GM12878 (cell line): ENCODE results near the gene MYO1D. TPM values are rescaled to one million over a fixed set of nuclear protein-coding genes. Genes with fewer than 3 reads are reported as not detected.

ENCODE experiments used
- BACH1 ChIP-seq: fragments of 450-650 bp; IDR thresholded peaks from 2 replicates; pipeline ENCODE4 v1.6.1; 2017; ENCODE audit warnings: mild to moderate bottlenecking, borderline replicate concordance
- CREM ChIP-seq: IDR thresholded peaks from 2 replicates; pipeline ENCODE4 v1.6.1; 2014; ENCODE audit warnings: antibody characterized with exemption, low read depth
- FOXM1 ChIP-seq: IDR thresholded peaks from 2 replicates; pipeline ENCODE4 v1.6.1; 2012; ENCODE audit warnings: low read depth, mild to moderate bottlenecking, inconsistent platforms, low read length, moderate library complexity
- GABPA ChIP-seq: IDR thresholded peaks from 2 replicates; pipeline ENCODE4 v1.6.1; 2014; ENCODE audit warnings: antibody characterized with exemption, low read depth, mild to moderate bottlenecking, inconsistent platforms
- IRF4 ChIP-seq: IDR thresholded peaks from 2 replicates; pipeline ENCODE4 v1.6.1; 2011; ENCODE audit warnings: low read depth, low read length
- KAT2A ChIP-seq: conservative IDR thresholded peaks from 2 replicates; pipeline ENCODE4 v1.6.1; 2011; ENCODE audit warnings: low read depth, low read length; ENCODE audit not compliant: control insufficient read depth
- NFXL1 ChIP-seq: fragments of 450-650 bp; IDR thresholded peaks from 2 replicates; pipeline ENCODE4 v1.6.1; 2017; ENCODE audit warnings: antibody characterized with exemption, mild to moderate bottlenecking, borderline replicate concordance
- NFYA ChIP-seq: IDR thresholded peaks from 2 replicates; pipeline ENCODE4 v1.6.1; 2011; ENCODE audit warnings: low read depth, mild to moderate bottlenecking, low read length, improper control_type of control experiment, borderline replicate concordance
- NR2F1 ChIP-seq: fragments of 450-650 bp; conservative IDR thresholded peaks from 2 replicates; pipeline ENCODE4 v1.6.1; 2017; ENCODE audit warnings: mild to moderate bottlenecking
- RAD51 ChIP-seq: fragments of 450-650 bp; IDR thresholded peaks from 2 replicates; pipeline ENCODE4 v1.6.1; 2016; ENCODE audit warnings: moderate library complexity, mild to moderate bottlenecking, inconsistent platforms
- RBBP5 ChIP-seq: fragments of 200-600 bp; sonication (generic); conservative IDR thresholded peaks from 2 replicates; pipeline ENCODE4 v1.6.1; 2016
- RUNX3 ChIP-seq: IDR thresholded peaks from 2 replicates; pipeline ENCODE4 v1.6.1; 2012; ENCODE audit warnings: low read length, inconsistent platforms
- SMC3 ChIP-seq: IDR thresholded peaks from 2 replicates; pipeline ENCODE4 v1.6.1; 2011; ENCODE audit warnings: low read length, improper control_type of control experiment, borderline replicate concordance
- SREBF1 ChIP-seq: IDR thresholded peaks from 2 replicates; pipeline ENCODE4 v1.6.1; 2012; ENCODE audit warnings: mild to moderate bottlenecking, low read length
- YY1 ChIP-seq: IDR thresholded peaks from 2 replicates; pipeline ENCODE4 v1.6.1; 2011; ENCODE audit warnings: low read depth, mild to moderate bottlenecking, low read length
- ZNF274 ChIP-seq: IDR thresholded peaks from one replicate; pipeline ENCODE4 v1.8.0; 2011; ENCODE audit not compliant: insufficient read length, insufficient read depth
- polyA plus RNA-seq, 11 experiments: library from polyadenylated mRNA; depleted of rRNA in 4 of 11; unstranded in 6 of 11; stranded (reverse) in 5 of 11; fragments of >200 nt; fragmentation: Nextera tagmentation in 4 of 11; fragmentation: Illumina TruSeq in 1 of 11; extraction: Ambion mirVana in 4 of 11; extraction: Trizol in 1 of 11; gene quantifications; 1 replicate in 1 of 11; 2 replicates in 10 of 11; pipeline versions ENCODE4 v1.2.1 to v1.2.3, GENCODE V29; 2011 to 2016; ENCODE audit warnings: inconsistent platforms in 2 of 11, missing spikeins in 2 of 11, low read depth in 1 of 11
- total RNA-seq, 4 experiments: library from RNA; depleted of rRNA in 3 of 4; stranded (reverse); fragments of >200 nt in 3 of 4; fragmentation: Illumina TruSeq in 1 of 4; extraction: Trizol in 1 of 4; gene quantifications; 2 replicates each; pipeline versions ENCODE4 v1.2.1 to v1.2.3, GENCODE V29; 2013 to 2021
- TF ChIP-seq, protein P1 (sequence below): fragments of 450-650 bp; IDR thresholded peaks from 2 replicates; pipeline ENCODE4 v1.6.1; 2016; ENCODE audit warnings: mild to moderate bottlenecking
- TF ChIP-seq, protein P2 (sequence below): fragments of 450-650 bp; IDR thresholded peaks from 2 replicates; pipeline ENCODE4 v1.6.1; 2017; ENCODE audit warnings: antibody characterized with exemption, mild to moderate bottlenecking, moderate library complexity
- TF ChIP-seq, protein P3 (sequence below): IDR thresholded peaks from 2 replicates; pipeline ENCODE4 v1.6.1; 2011; ENCODE audit warnings: mild to moderate bottlenecking, low read depth, low read length, moderate library complexity; ENCODE audit not compliant: insufficient replicate concordance
- TF ChIP-seq, protein P4 (sequence below): fragments of 450-650 bp; IDR thresholded peaks from 2 replicates; pipeline ENCODE4 v1.6.1; 2017; ENCODE audit warnings: mild to moderate bottlenecking, low read depth, inconsistent platforms; ENCODE audit not compliant: poor library complexity, severe bottlenecking

The MYO1D gene
- total and polyA plus RNA-seq, 10 of the 15 experiments (the other 5 are each of a cell fraction or from before 2014, with no cell fraction given) = 1.8 to 37.7 (median 25.4) TPM

DNA sequence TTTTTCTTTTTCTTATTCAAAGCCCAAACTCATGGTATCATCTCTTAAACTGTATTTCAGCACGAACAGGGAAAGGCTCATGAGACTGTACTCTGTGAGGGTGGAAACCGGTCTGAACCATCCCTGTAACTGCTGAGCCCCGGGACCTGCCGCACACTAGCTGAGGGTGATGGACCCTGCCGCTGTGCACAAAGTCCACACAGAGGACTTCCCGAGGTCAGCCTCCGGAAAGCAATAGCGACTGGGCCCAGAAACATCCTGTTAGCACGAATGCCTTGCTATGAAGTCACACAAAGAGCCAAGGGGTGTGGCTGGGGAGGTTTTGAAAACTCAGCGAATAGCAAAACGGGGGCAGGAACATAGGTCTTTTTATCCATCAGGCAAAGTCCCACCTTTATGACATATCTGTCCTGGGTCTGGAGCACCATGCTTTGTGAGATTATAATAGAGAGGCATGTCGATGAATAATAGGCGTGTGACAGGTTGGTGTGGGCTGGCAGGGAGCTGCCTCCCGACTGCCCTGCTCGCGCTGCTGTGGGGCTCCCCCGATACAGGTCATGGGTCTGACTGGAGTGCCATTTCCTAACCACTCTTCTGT lies 356.7 kb downstream of the MYO1D start (continued):
- TF ChIP-seq SREBF1 (no peak), BACH1 (no peak; the same call in 1 of the 2 replicates), ZNF274 (no peak), GABPA (peak; percentile 50; the same call in 1 of the 2 replicates), RUNX3 (peak; percentile 34; the same call in 1 of the 2 replicates), NFXL1 (no peak), NFYA (no peak), NR2F1 (no peak), KAT2A (no peak), IRF4 (no peak), FOXM1 (0 out of 2 replicates have a peak, but pooled peaks have one; percentile 13), RAD51 (no peak), SMC3 (no peak), YY1 (no peak), RBBP5 (no peak), CREM (no peak; the same call in none of the 2 replicates)
- TF ChIP-seq, protein P1, sequence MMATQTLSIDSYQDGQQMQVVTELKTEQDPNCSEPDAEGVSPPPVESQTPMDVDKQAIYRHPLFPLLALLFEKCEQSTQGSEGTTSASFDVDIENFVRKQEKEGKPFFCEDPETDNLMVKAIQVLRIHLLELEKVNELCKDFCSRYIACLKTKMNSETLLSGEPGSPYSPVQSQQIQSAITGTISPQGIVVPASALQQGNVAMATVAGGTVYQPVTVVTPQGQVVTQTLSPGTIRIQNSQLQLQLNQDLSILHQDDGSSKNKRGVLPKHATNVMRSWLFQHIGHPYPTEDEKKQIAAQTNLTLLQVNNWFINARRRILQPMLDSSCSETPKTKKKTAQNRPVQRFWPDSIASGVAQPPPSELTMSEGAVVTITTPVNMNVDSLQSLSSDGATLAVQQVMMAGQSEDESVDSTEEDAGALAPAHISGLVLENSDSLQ = peak; percentile 35; the same call in 1 of the 2 replicates
- TF ChIP-seq, protein P2, sequence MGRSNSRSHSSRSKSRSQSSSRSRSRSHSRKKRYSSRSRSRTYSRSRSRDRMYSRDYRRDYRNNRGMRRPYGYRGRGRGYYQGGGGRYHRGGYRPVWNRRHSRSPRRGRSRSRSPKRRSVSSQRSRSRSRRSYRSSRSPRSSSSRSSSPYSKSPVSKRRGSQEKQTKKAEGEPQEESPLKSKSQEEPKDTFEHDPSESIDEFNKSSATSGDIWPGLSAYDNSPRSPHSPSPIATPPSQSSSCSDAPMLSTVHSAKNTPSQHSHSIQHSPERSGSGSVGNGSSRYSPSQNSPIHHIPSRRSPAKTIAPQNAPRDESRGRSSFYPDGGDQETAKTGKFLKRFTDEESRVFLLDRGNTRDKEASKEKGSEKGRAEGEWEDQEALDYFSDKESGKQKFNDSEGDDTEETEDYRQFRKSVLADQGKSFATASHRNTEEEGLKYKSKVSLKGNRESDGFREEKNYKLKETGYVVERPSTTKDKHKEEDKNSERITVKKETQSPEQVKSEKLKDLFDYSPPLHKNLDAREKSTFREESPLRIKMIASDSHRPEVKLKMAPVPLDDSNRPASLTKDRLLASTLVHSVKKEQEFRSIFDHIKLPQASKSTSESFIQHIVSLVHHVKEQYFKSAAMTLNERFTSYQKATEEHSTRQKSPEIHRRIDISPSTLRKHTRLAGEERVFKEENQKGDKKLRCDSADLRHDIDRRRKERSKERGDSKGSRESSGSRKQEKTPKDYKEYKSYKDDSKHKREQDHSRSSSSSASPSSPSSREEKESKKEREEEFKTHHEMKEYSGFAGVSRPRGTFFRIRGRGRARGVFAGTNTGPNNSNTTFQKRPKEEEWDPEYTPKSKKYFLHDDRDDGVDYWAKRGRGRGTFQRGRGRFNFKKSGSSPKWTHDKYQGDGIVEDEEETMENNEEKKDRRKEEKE = no peak
- TF ChIP-seq, protein P3, sequence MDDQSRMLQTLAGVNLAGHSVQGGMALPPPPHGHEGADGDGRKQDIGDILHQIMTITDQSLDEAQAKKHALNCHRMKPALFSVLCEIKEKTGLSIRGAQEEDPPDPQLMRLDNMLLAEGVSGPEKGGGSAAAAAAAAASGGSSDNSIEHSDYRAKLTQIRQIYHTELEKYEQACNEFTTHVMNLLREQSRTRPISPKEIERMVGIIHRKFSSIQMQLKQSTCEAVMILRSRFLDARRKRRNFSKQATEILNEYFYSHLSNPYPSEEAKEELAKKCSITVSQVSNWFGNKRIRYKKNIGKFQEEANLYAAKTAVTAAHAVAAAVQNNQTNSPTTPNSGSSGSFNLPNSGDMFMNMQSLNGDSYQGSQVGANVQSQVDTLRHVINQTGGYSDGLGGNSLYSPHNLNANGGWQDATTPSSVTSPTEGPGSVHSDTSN = no peak
- TF ChIP-seq, protein P4, sequence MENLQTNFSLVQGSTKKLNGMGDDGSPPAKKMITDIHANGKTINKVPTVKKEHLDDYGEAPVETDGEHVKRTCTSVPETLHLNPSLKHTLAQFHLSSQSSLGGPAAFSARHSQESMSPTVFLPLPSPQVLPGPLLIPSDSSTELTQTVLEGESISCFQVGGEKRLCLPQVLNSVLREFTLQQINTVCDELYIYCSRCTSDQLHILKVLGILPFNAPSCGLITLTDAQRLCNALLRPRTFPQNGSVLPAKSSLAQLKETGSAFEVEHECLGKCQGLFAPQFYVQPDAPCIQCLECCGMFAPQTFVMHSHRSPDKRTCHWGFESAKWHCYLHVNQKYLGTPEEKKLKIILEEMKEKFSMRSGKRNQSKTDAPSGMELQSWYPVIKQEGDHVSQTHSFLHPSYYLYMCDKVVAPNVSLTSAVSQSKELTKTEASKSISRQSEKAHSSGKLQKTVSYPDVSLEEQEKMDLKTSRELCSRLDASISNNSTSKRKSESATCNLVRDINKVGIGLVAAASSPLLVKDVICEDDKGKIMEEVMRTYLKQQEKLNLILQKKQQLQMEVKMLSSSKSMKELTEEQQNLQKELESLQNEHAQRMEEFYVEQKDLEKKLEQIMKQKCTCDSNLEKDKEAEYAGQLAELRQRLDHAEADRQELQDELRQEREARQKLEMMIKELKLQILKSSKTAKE = peak; percentile 16
